ENCODE results near the gene ZNF654.
"Not testable (repeated sequence)": the region's sequence is repeated elsewhere in the genome, so short reads cannot be mapped to it uniquely, and the experiment has no call there.

Gene ZNF654

GRCh38 chr3:88058581-88059379 lies at the start of gene ZNF654, which contains the start of gene CGGBP1:
Gene ZNF654 (plus strand): TSS chr3:88059255. CDS start chr3:88059320, 65 bp downstream.
Gene CGGBP1 (minus strand): TSS chr3:88059005. CDS start chr3:88055976, 3,029 bp downstream.
- Histone ChIP-seq H3K27me3 (ENCODE audit: control insufficient read depth in 1 of 2, insufficient read depth in 2 of 2, low read length in 2 of 2) (no peaks in the 10 kb centered on the region), H3K9me3 (ENCODE audit: control insufficient read depth in 2 of 2, low read length in 2 of 2) (no peaks in the 10 kb centered on the region), H3K4me1 (ENCODE audit: control insufficient read depth, insufficient read depth, low read length) (peaks cover 10% of the 10 kb centered on the region), H3K27ac (ENCODE audit: low read length) (peak within 1 kb of the TSS; percentile 84), H3K4me3 (ENCODE audit: low read length in 2 of 2) (peak within 1 kb of the TSS; percentile 90), H3K9ac (ENCODE audit: low read length in 2 of 2) (peak within 1 kb of the TSS; percentile 81 to 87), H3K36me3 (ENCODE audit: control insufficient read depth in 2 of 2, insufficient read depth in 2 of 2, low read length in 2 of 2) (peaks cover 5 to 11% of the 10 kb centered on the region in 2 donors)

DNA sequence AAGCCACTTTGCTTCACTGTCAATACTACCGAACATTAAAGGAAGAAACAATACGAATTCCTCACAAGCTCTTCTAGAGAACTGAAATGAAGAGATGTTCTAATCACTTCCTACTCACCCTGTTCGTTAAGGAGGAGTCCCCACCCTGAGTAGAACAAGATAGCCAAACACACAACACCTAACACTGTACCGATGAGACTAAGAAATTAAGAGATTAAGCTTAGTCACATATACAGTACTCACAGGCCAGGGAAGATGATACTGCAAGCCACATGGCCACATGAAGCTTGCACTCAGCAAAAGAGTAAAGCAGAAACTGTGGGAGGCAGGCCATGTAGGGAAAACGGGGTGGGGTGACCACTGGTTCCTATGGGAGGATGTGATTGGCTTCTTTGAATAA lies 48.2 kb upstream of the ZNF654 start:
- H3K9me3 ChIP-seq (ENCODE audit: control insufficient read depth in 2 of 2, low read length in 2 of 2), result no peaks in the 10 kb centered on the region
- H3K4me3 ChIP-seq (ENCODE audit: low read length in 2 of 2), result no peak overlapping the region
- H3K36me3 ChIP-seq (ENCODE audit: control insufficient read depth in 2 of 2, insufficient read depth in 2 of 2, low read length in 2 of 2), result no peaks in the 10 kb centered on the region
- no peaks in the 10 kb centered on the region for H3K27me3 ChIP-seq (ENCODE audit: control insufficient read depth in 1 of 2, insufficient read depth in 2 of 2, low read length in 2 of 2)
- no peak overlapping the region for H3K9ac ChIP-seq (ENCODE audit: low read length in 2 of 2)
- H3K27ac ChIP-seq (ENCODE audit: low read length), result no peak overlapping the region
- no peaks in the 10 kb centered on the region for H3K4me1 ChIP-seq (ENCODE audit: control insufficient read depth, insufficient read depth, low read length)

- H3K36me3 ChIP-seq (ENCODE audit: control insufficient read depth in 2 of 2, insufficient read depth in 2 of 2, low read length in 2 of 2), result no peaks in the 10 kb centered on the region
- H3K27ac ChIP-seq (ENCODE audit: low read length), result no peak overlapping the region
- no peaks in the 10 kb centered on the region for H3K27me3 ChIP-seq (ENCODE audit: control insufficient read depth in 1 of 2, insufficient read depth in 2 of 2, low read length in 2 of 2)
- no peaks in the 10 kb centered on the region for H3K4me1 ChIP-seq (ENCODE audit: control insufficient read depth, insufficient read depth, low read length)
- no peak overlapping the region for H3K4me3 ChIP-seq (ENCODE audit: low read length in 2 of 2)
- H3K9me3 ChIP-seq (ENCODE audit: control insufficient read depth in 2 of 2, low read length in 2 of 2), result no peaks in the 10 kb centered on the region
- H3K9ac ChIP-seq (ENCODE audit: low read length in 2 of 2), result no peak overlapping the region
Measured at GRCh38 chr3:88013592-88013991, 45.5 kb upstream of the ZNF654 start.

DNA sequence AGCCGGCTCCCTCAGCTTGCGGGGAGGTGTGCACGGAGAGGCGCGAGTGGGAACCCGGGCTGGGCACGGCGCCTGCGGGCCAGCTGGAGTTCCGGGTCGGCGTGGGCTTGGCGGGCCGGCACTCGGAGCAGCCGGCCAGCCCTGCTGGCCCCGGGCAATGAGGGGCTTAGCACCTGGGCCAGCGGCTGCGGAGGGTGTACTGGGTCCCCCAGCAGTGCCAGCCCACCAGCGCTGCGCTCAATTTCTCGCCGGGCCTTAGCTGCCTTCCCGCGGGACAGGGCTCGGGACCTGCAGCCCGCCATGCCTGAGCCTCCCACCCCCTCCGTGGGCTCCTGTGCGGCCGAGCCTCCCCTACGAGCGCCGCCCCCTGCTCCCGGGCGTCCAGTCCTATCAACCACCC lies 43.4 kb upstream of the ZNF654 start:
- H3K4me1 ChIP-seq (ENCODE audit: control insufficient read depth, insufficient read depth, low read length); H3K36me3 ChIP-seq (ENCODE audit: control insufficient read depth in 2 of 2, insufficient read depth in 2 of 2, low read length in 2 of 2); H3K27me3 ChIP-seq (ENCODE audit: control insufficient read depth in 1 of 2, insufficient read depth in 2 of 2, low read length in 2 of 2); H3K4me3 ChIP-seq (ENCODE audit: low read length in 2 of 2); H3K9me3 ChIP-seq (ENCODE audit: control insufficient read depth in 2 of 2, low read length in 2 of 2); H3K9ac ChIP-seq (ENCODE audit: low read length in 2 of 2); H3K27ac ChIP-seq (ENCODE audit: low read length): not testable (repeated sequence)

DNA sequence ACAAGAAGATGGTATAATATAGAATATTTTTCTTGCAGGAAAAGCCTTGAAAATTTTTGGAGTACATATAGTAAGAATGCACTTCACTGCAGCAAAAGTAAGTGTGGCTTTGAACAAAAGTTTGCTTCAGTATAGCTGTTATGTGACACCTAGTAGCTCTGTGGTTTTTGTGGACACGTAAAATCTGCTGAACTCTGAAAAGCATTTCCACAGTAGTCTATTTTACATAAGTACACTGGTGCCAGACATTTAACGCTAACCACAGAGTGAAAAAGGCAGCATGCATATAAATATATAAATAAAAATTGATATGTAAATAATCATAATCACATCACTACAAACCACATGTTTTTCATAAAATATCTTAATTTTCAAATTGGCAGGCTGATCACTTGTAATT lies 40.0 kb upstream of the ZNF654 start:
- Histone ChIP-seq H3K27me3 (ENCODE audit: control insufficient read depth in 1 of 2, insufficient read depth in 2 of 2, low read length in 2 of 2) (no peaks in the 10 kb centered on the region), H3K9me3 (ENCODE audit: control insufficient read depth in 2 of 2, low read length in 2 of 2) (no peaks in the 10 kb centered on the region), H3K27ac (ENCODE audit: low read length) (no peak overlapping the region), H3K4me3 (ENCODE audit: low read length in 2 of 2) (no peak overlapping the region), H3K36me3 (ENCODE audit: control insufficient read depth in 2 of 2, insufficient read depth in 2 of 2, low read length in 2 of 2) (no peaks in the 10 kb centered on the region), H3K9ac (ENCODE audit: low read length in 2 of 2) (no peak overlapping the region), H3K4me1 (ENCODE audit: control insufficient read depth, insufficient read depth, low read length) (no peaks in the 10 kb centered on the region)

- Histone ChIP-seq H3K9ac (ENCODE audit: low read length in 2 of 2) (no peak overlapping the region), H3K4me3 (ENCODE audit: low read length in 2 of 2) (no peak overlapping the region), H3K27ac (ENCODE audit: low read length) (no peak overlapping the region), H3K4me1 (ENCODE audit: control insufficient read depth, insufficient read depth, low read length) (no peaks in the 10 kb centered on the region), H3K27me3 (ENCODE audit: control insufficient read depth in 1 of 2, insufficient read depth in 2 of 2, low read length in 2 of 2) (no peaks in the 10 kb centered on the region), H3K36me3 (ENCODE audit: control insufficient read depth in 2 of 2, insufficient read depth in 2 of 2, low read length in 2 of 2) (no peaks in the 10 kb centered on the region), H3K9me3 (ENCODE audit: control insufficient read depth in 2 of 2, low read length in 2 of 2) (peaks cover 0 to 7% of the 10 kb centered on the region in 2 donors)
Measured at GRCh38 chr3:88025001-88025552, 34.0 kb upstream of the ZNF654 start.

- H3K4me3 ChIP-seq (ENCODE audit: low read length in 2 of 2), result no peak overlapping the region
- H3K9ac ChIP-seq (ENCODE audit: low read length in 2 of 2), result no peak overlapping the region
- H3K4me1 ChIP-seq (ENCODE audit: control insufficient read depth, insufficient read depth, low read length), result no peaks in the 10 kb centered on the region
- H3K9me3 ChIP-seq (ENCODE audit: control insufficient read depth in 2 of 2, low read length in 2 of 2), result peaks cover 0 to 7% of the 10 kb centered on the region in 2 donors
- H3K27me3 ChIP-seq (ENCODE audit: control insufficient read depth in 1 of 2, insufficient read depth in 2 of 2, low read length in 2 of 2), result no peaks in the 10 kb centered on the region
- H3K27ac ChIP-seq (ENCODE audit: low read length), result no peak overlapping the region
- no peaks in the 10 kb centered on the region for H3K36me3 ChIP-seq (ENCODE audit: control insufficient read depth in 2 of 2, insufficient read depth in 2 of 2, low read length in 2 of 2)
Measured at GRCh38 chr3:88028876-88029275, 30.2 kb upstream of the ZNF654 start.

- H3K9me3 ChIP-seq (ENCODE audit: control insufficient read depth in 2 of 2, low read length in 2 of 2), result peaks cover 0 to 7% of the 10 kb centered on the region in 2 donors
- no peaks in the 10 kb centered on the region for H3K36me3 ChIP-seq (ENCODE audit: control insufficient read depth in 2 of 2, insufficient read depth in 2 of 2, low read length in 2 of 2)
- no peak overlapping the region for H3K27ac ChIP-seq (ENCODE audit: low read length)
- H3K4me3 ChIP-seq (ENCODE audit: low read length in 2 of 2), result no peak overlapping the region
- H3K9ac ChIP-seq (ENCODE audit: low read length in 2 of 2), result no peak overlapping the region
- H3K27me3 ChIP-seq (ENCODE audit: control insufficient read depth in 1 of 2, insufficient read depth in 2 of 2, low read length in 2 of 2), result no peaks in the 10 kb centered on the region
- H3K4me1 ChIP-seq (ENCODE audit: control insufficient read depth, insufficient read depth, low read length), result no peaks in the 10 kb centered on the region
Measured at GRCh38 chr3:88030210-88030609, 28.8 kb upstream of the ZNF654 start.

DNA sequence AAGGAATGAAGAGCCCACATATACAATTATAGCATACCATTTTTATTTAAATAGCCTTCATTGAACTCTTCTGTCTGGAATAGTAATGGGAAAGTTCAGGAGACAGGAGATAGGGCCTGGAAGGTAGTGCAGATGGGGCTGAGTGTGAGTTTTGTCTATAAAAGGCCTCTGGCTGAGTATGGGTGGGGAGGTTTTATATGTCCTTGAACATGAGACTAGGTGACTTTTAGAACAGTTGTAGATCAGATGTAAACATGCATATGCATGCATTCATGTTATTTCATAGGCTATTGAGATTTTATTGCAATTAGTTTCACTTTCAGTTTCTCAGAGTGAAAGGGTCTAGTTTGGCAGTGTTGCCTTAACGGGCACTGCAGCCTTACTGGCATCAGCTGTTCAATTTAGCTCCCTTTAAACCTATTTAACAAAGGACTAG lies 27.4 kb upstream of the ZNF654 start:
- Histone ChIP-seq H3K36me3 (ENCODE audit: control insufficient read depth in 2 of 2, insufficient read depth in 2 of 2, low read length in 2 of 2) (no peaks in the 10 kb centered on the region), H3K9me3 (ENCODE audit: control insufficient read depth in 2 of 2, low read length in 2 of 2) (no peaks in the 10 kb centered on the region), H3K27ac (ENCODE audit: low read length) (peak overlapping the region; percentile 67), H3K4me3 (ENCODE audit: low read length in 2 of 2) (peak overlapping the region; percentile 42 to 66), H3K4me1 (ENCODE audit: control insufficient read depth, insufficient read depth, low read length) (no peaks in the 10 kb centered on the region), H3K27me3 (ENCODE audit: control insufficient read depth in 1 of 2, insufficient read depth in 2 of 2, low read length in 2 of 2) (no peaks in the 10 kb centered on the region), H3K9ac (ENCODE audit: low read length in 2 of 2) (peak overlapping the region; percentile 2 to 12)

GRCh38 chr3:88032245-88032644 lies 26.8 kb upstream of the ZNF654 start:
- Histone ChIP-seq H3K9me3 (ENCODE audit: control insufficient read depth in 2 of 2, low read length in 2 of 2) (no peaks in the 10 kb centered on the region), H3K4me1 (ENCODE audit: control insufficient read depth, insufficient read depth, low read length) (no peaks in the 10 kb centered on the region), H3K36me3 (ENCODE audit: control insufficient read depth in 2 of 2, insufficient read depth in 2 of 2, low read length in 2 of 2) (no peaks in the 10 kb centered on the region), H3K9ac (ENCODE audit: low read length in 2 of 2) (peak overlapping the region; percentile 2 to 12), H3K4me3 (ENCODE audit: low read length in 2 of 2) (peak overlapping the region; percentile 42 to 66), H3K27ac (ENCODE audit: low read length) (peak overlapping the region; percentile 67), H3K27me3 (ENCODE audit: control insufficient read depth in 1 of 2, insufficient read depth in 2 of 2, low read length in 2 of 2) (no peaks in the 10 kb centered on the region)

GRCh38 chr3:88033079-88033478 lies 26.0 kb upstream of the ZNF654 start:
- no peaks in the 10 kb centered on the region for H3K27me3 ChIP-seq (ENCODE audit: control insufficient read depth in 1 of 2, insufficient read depth in 2 of 2, low read length in 2 of 2)
- H3K9me3 ChIP-seq (ENCODE audit: control insufficient read depth in 2 of 2, low read length in 2 of 2), result no peaks in the 10 kb centered on the region
- H3K9ac ChIP-seq (ENCODE audit: low read length in 2 of 2), result no peak overlapping the region
- no peaks in the 10 kb centered on the region for H3K36me3 ChIP-seq (ENCODE audit: control insufficient read depth in 2 of 2, insufficient read depth in 2 of 2, low read length in 2 of 2)
- H3K4me3 ChIP-seq (ENCODE audit: low read length in 2 of 2), result no peak overlapping the region
- no peaks in the 10 kb centered on the region for H3K4me1 ChIP-seq (ENCODE audit: control insufficient read depth, insufficient read depth, low read length)
- H3K27ac ChIP-seq (ENCODE audit: low read length), result no peak overlapping the region

Measured in stomach smooth muscle (tissue), 2 donors.